H9 (cell line): ENCODE measurements around the gene DEGS2. TPM values are rescaled to one million over a fixed set of nuclear protein-coding genes. Genes with fewer than 3 reads are reported as not detected.

ENCODE experiments used
- DNase-seq: peaks from one replicate; pipeline ENCODE4 v3.0.0-alpha.2; 2017
- H2AFZ ChIP-seq: one replicate; pipeline ENCODE4 v1.6.1; 2013; ENCODE audit warnings: mild to moderate bottlenecking, low read length, control low read depth, moderate library complexity
- H2AK5ac ChIP-seq: 2 replicates; pipeline ENCODE4 v1.6.1; 2013; ENCODE audit warnings: low read length, control low read depth, mixed read lengths; ENCODE audit not compliant: insufficient read length
- H2BK120ac ChIP-seq: one replicate; pipeline ENCODE4 v1.6.1; 2013; ENCODE audit warnings: low read depth, mild to moderate bottlenecking, low read length, control low read depth, inconsistent platforms; ENCODE audit not compliant: poor library complexity, severe bottlenecking
- H2BK12ac ChIP-seq: 2 replicates; pipeline ENCODE4 v1.6.1; 2013; ENCODE audit warnings: low read length, control low read depth, mixed read lengths, low read depth; ENCODE audit not compliant: insufficient read length
- H2BK15ac ChIP-seq: 2 replicates; pipeline ENCODE4 v1.6.1; 2013; ENCODE audit warnings: low read depth, low read length, control low read depth
- H2BK20ac ChIP-seq: one replicate; pipeline ENCODE4 v1.6.1; 2013; ENCODE audit warnings: low read depth, mild to moderate bottlenecking, low read length, control low read depth, inconsistent platforms; ENCODE audit not compliant: poor library complexity, severe bottlenecking
- H2BK5ac ChIP-seq: 2 replicates; pipeline ENCODE4 v1.6.1; 2013; ENCODE audit warnings: low read length, control low read depth, mixed read lengths; ENCODE audit not compliant: insufficient read length
- H3K14ac ChIP-seq: 2 replicates; pipeline ENCODE4 v1.6.1; 2013; ENCODE audit warnings: low read length, control low read depth; ENCODE audit not compliant: insufficient read depth
- H3K18ac ChIP-seq: 2 replicates; pipeline ENCODE4 v1.6.1; 2013; ENCODE audit warnings: low read depth, mild to moderate bottlenecking, mixed read lengths, low read length, control low read depth; ENCODE audit not compliant: insufficient read length
- H3K23ac ChIP-seq: 2 replicates; pipeline ENCODE4 v1.6.1; 2013; ENCODE audit warnings: low read length, control low read depth, mixed read lengths, low read depth; ENCODE audit not compliant: insufficient read length
- H3K23me2 ChIP-seq: 2 replicates; pipeline ENCODE4 v1.6.1; 2013; ENCODE audit warnings: low read depth, mild to moderate bottlenecking, mixed read lengths, low read length, control low read depth; ENCODE audit not compliant: insufficient read length, poor library complexity, severe bottlenecking
- H3K27ac ChIP-seq: 2 replicates; pipeline ENCODE4 v1.5.1; 2013; ENCODE audit warnings: low read length, control low read depth, mixed read lengths, low read depth; ENCODE audit not compliant: insufficient read length
- H3K27me3 ChIP-seq: 2 replicates; pipeline ENCODE4 v1.6.1; 2013; ENCODE audit warnings: low read length, control low read depth, inconsistent platforms; ENCODE audit not compliant: insufficient read depth
- H3K4ac ChIP-seq: 2 replicates; pipeline ENCODE4 v1.6.1; 2013; ENCODE audit warnings: low read depth, mild to moderate bottlenecking, control low read depth, inconsistent platforms, low read length, moderate library complexity
- H3K4me1 ChIP-seq: 2 replicates; pipeline ENCODE4 v1.6.1; 2013; ENCODE audit warnings: low read length, control low read depth, inconsistent platforms; ENCODE audit not compliant: insufficient read depth
- H3K4me2 ChIP-seq: 2 replicates; pipeline ENCODE4 v1.6.1; 2013; ENCODE audit warnings: low read length, control low read depth, mixed read lengths; ENCODE audit not compliant: insufficient read length, insufficient read depth
- H3K56ac ChIP-seq: 2 replicates; pipeline ENCODE4 v1.6.1; 2013; ENCODE audit warnings: low read depth, mild to moderate bottlenecking, mixed read lengths, low read length, control low read depth; ENCODE audit not compliant: insufficient read length
- H3K79me1 ChIP-seq: 2 replicates; pipeline ENCODE4 v1.6.1; 2013; ENCODE audit warnings: low read depth, mild to moderate bottlenecking, moderate library complexity, low read length, control low read depth, inconsistent platforms; ENCODE audit not compliant: insufficient read depth, poor library complexity, severe bottlenecking
- H3K79me2 ChIP-seq: 2 replicates; pipeline ENCODE4 v1.6.1; 2013; ENCODE audit warnings: low read length, control low read depth, inconsistent platforms; ENCODE audit not compliant: insufficient read depth
- H3K9ac ChIP-seq: 2 replicates; pipeline ENCODE4 v1.6.1; 2013; ENCODE audit warnings: low read length, control low read depth, mixed read lengths; ENCODE audit not compliant: insufficient read length; ENCODE audit errors: extremely low read depth
- H3K9me3 ChIP-seq: one replicate; pipeline ENCODE4 v1.6.1; 2013; ENCODE audit warnings: low read depth, low read length, inconsistent platforms; ENCODE audit not compliant: control insufficient read depth
- H3T11ph ChIP-seq: one replicate; pipeline ENCODE4 v1.6.1; 2013; ENCODE audit warnings: mild to moderate bottlenecking, low read length, control low read depth, inconsistent platforms
- H4K20me1 ChIP-seq: one replicate; pipeline ENCODE4 v1.6.1; 2013; ENCODE audit not compliant: control insufficient read depth, insufficient read length, insufficient read depth
- H4K5ac ChIP-seq: 2 replicates; pipeline ENCODE4 v1.6.1; 2013; ENCODE audit warnings: low read depth, mild to moderate bottlenecking, mixed read lengths, low read length, control low read depth; ENCODE audit not compliant: insufficient read length
- H4K8ac ChIP-seq: replicated peaks from 2 replicates; pipeline ENCODE4 v1.6.1; 2013; ENCODE audit warnings: low read length, control low read depth, mixed read lengths, low read depth; ENCODE audit not compliant: insufficient read length
- H4K91ac ChIP-seq: 2 replicates; pipeline ENCODE4 v1.6.1; 2013; ENCODE audit warnings: low read depth, mild to moderate bottlenecking, moderate library complexity, mixed read lengths, low read length, control low read depth; ENCODE audit not compliant: insufficient read length
- H3K27ac Mint-ChIP-seq, 3 experiments: 2 replicates in 2 of 3; 3 replicates in 1 of 3; pipeline ENCODE4 v1.8.0; 2020 to 2021; ENCODE audit warnings: mixed read lengths in 3 of 3, mild to moderate bottlenecking in 1 of 3, moderate library complexity in 1 of 3
- H3K27me3 Mint-ChIP-seq: 2 replicates; pipeline ENCODE4 v1.8.0; 2021; ENCODE audit warnings: low read depth, mild to moderate bottlenecking, moderate library complexity, mixed read lengths
- H3K36me3 Mint-ChIP-seq, 3 experiments: 2 replicates in 2 of 3; 3 replicates in 1 of 3; pipeline ENCODE4 v1.8.0; 2020 to 2021; ENCODE audit warnings: low read depth in 3 of 3, mixed read lengths in 3 of 3; ENCODE audit not compliant: insufficient read depth in 1 of 3
- H3K4me1 Mint-ChIP-seq, 2 experiments: 2 replicates each; pipeline ENCODE4 v1.8.0; 2020; ENCODE audit warnings: mixed read lengths in 2 of 2
- H3K4me3 Mint-ChIP-seq, 2 experiments: 2 replicates in 1 of 2; 3 replicates in 1 of 2; pipeline ENCODE4 v1.8.0; 2020 to 2021; ENCODE audit warnings: mild to moderate bottlenecking in 2 of 2, mixed read lengths in 2 of 2, moderate library complexity in 1 of 2
- H3K9me3 Mint-ChIP-seq, 2 experiments: 2 replicates in 1 of 2; 3 replicates in 1 of 2; pipeline ENCODE4 v1.8.0; 2020; ENCODE audit warnings: mild to moderate bottlenecking in 2 of 2, mixed read lengths in 2 of 2, moderate library complexity in 1 of 2
- CTCF ChIP-seq: fragments of 200-600 bp; sonication (generic); conservative IDR thresholded peaks from 3 replicates; pipeline ENCODE4 v1.8.0; 2021; ENCODE audit warnings: antibody characterized with exemption, mild to moderate bottlenecking
- WGBS: extraction: QIAGEN DNeasy Blood & Tissue Kit; methylation state at CpG from one replicate; pipeline ENCODE4 v1.1.7; 2013; ENCODE audit warnings: missing lambda C conversion rate, low lambda C conversion rate, mixed read lengths; ENCODE audit not compliant: insufficient read length; ENCODE audit errors: extremely low coverage; 5-methylcytosine and 5-hydroxymethylcytosine counted together
- microRNA-seq: library from miRNA; unstranded; fragments of <30 nt; microRNA quantifications from one replicate; pipeline ENCODE4, GENCODE V29; 2020; ENCODE audit warnings: borderline microRNAs expressed
- total RNA-seq: library from RNA; stranded (reverse); gene quantifications from 2 replicates; pipeline ENCODE4 v1.2.1, GENCODE V29; 2021

Gene DEGS2
- total RNA-seq, 1 experiment from 2014 or later = 0.72 TPM

GRCh38 chr14:100096656-100097055, 62.8 kb downstream of the DEGS2 start:
- Histone ChIP-seq H2BK12ac (no peak overlapping the region), H2AK5ac (no peak overlapping the region), H2BK5ac (no peak overlapping the region), H3K18ac (no peak overlapping the region), H3K27ac (no peak overlapping the region), H3K27me3 (no peaks in the 10 kb centered on the region), H3K4me1 (no peaks in the 10 kb centered on the region), H4K20me1 (no peaks in the 10 kb centered on the region), H4K91ac (no peak overlapping the region), H3K56ac (no peak overlapping the region), H3K4me2 (no peak overlapping the region), H4K5ac (no peak overlapping the region), H2BK20ac (no peak overlapping the region), H3T11ph (no peak overlapping the region), H2BK15ac (no peak overlapping the region), H3K14ac (no peak overlapping the region), H3K23me2 (no peaks in the 10 kb centered on the region), H3K4ac (no peak overlapping the region), H3K9ac (no peak overlapping the region), H4K8ac (no peak overlapping the region), H3K23ac (no peak overlapping the region), H2BK120ac (no peak overlapping the region), H3K9me3 (no peaks in the 10 kb centered on the region), H2AFZ (no peak overlapping the region), H3K79me2 (no peaks in the 10 kb centered on the region), H3K79me1 (no peaks in the 10 kb centered on the region)
- no CpG with 5 or more reads among the region's 3 CpGs for WGBS
- Mint-ChIP-seq H3K27me3 (no peaks in the 10 kb centered on the region), H3K4me3 (no peak overlapping the region), H3K36me3 (peaks cover 0 to 4% (median 0%) of the 10 kb centered on the region in 3 experiments; a peak in 3 of 7 replicates), H3K9me3 (no peaks in the 10 kb centered on the region), H3K4me1 (peaks cover 0 to 3% of the 10 kb centered on the region in 2 experiments; a peak in 1 of 4 replicates), H3K27ac (no peak overlapping the region)
- DNase-seq = no peak
- TF ChIP-seq CTCF = no peak

Small RNA genes lying within 50 kb of the gene (microRNA-seq; reads per million reads assigned to microRNA genes)
- gene MIR151B (1.0 reads per million), gene MIR342 (247 reads per million, percentile 82 among the genes with 10 or more reads in this experiment)

Other genes starting within 250 kb of the DEGS2 start
- gene EVL, start 94.2 kb downstream of the DEGS2 start, total RNA-seq = 53.2 and 55.1 TPM in 2 replicates
- gene YY1, start 79.5 kb upstream of the DEGS2 start, total RNA-seq = 103 and 106 TPM in 2 replicates
- 161 and 175 TPM in 2 replicates for gene SLC25A29, start 146.8 kb upstream of the DEGS2 start, total RNA-seq
- 0.13 TPM in 1 of 2 replicates, not detected in the other for gene SLC25A47, start 163.7 kb upstream of the DEGS2 start, total RNA-seq
- gene WDR25, start 216.8 kb upstream of the DEGS2 start, total RNA-seq = 6.2 and 7.4 TPM in 2 replicates